MM.1S (cell line): ENCODE data around the gene ZIC4.

ENCODE experiments used
- DNase-seq: peaks from one replicate; pipeline ENCODE4 v3.0.0-alpha.2; 2015
- H2AFZ ChIP-seq: fragments of 300-600 bp; sonication (generic); 2 replicates; pipeline ENCODE4 v1.6.0; 2016; ENCODE audit warnings: antibody characterized with exemption, low read length
- H3F3A ChIP-seq: fragments of 300-600 bp; sonication (generic); 2 replicates; pipeline ENCODE4 v1.6.1; 2016; ENCODE audit warnings: mild to moderate bottlenecking, antibody characterized with exemption, low read length, moderate library complexity, mixed read lengths; ENCODE audit not compliant: insufficient read depth
- H3K27ac ChIP-seq: fragments of 300-600 bp; sonication (generic); 2 replicates; pipeline ENCODE4 v1.5.1; 2016; ENCODE audit warnings: mild to moderate bottlenecking, low read length
- H3K27me3 ChIP-seq: fragments of 300-600 bp; sonication (generic); replicated peaks from 2 replicates; pipeline ENCODE4 v1.6.0; 2016; ENCODE audit warnings: low read length; ENCODE audit not compliant: insufficient read depth
- H3K36me3 ChIP-seq: fragments of 300-600 bp; sonication (generic); replicated peaks from 2 replicates; pipeline ENCODE4 v1.6.1; 2016; ENCODE audit warnings: mild to moderate bottlenecking, low read length, mixed read lengths; ENCODE audit not compliant: insufficient read depth
- H3K4me1 ChIP-seq: fragments of 300-600 bp; sonication (generic); 2 replicates; pipeline ENCODE4 v1.6.1; 2016; ENCODE audit warnings: low read length, mixed read lengths
- H3K4me2 ChIP-seq: fragments of 300-600 bp; sonication (generic); 2 replicates; pipeline ENCODE4 v1.6.0; 2016; ENCODE audit warnings: low read depth, low read length
- H3K4me3 ChIP-seq: fragments of 300-600 bp; sonication (generic); 2 replicates; pipeline ENCODE4 v1.5.1; 2016; ENCODE audit warnings: low read length, mixed read lengths
- H3K79me2 ChIP-seq: fragments of 300-600 bp; sonication (generic); 2 replicates; pipeline ENCODE4 v1.6.1; 2016; ENCODE audit warnings: mixed run types, low read length, mixed read lengths
- H3K9ac ChIP-seq: fragments of 300-600 bp; sonication (generic); 2 replicates; pipeline ENCODE4 v1.6.1; 2016; ENCODE audit warnings: low read length, mixed read lengths
- H3K9me2 ChIP-seq: fragments of 300-600 bp; sonication (generic); replicated peaks from 2 replicates; pipeline ENCODE4 v1.6.1; 2016; ENCODE audit warnings: mild to moderate bottlenecking, low read length, mixed read lengths; ENCODE audit not compliant: insufficient read depth
- H3K9me3 ChIP-seq: fragments of 300-600 bp; sonication (generic); replicated peaks from 2 replicates; pipeline ENCODE4 v1.6.1; 2016; ENCODE audit warnings: mild to moderate bottlenecking, low read length, mixed read lengths; ENCODE audit not compliant: insufficient read depth
- H4K20me1 ChIP-seq: fragments of 300-600 bp; sonication (generic); 2 replicates; pipeline ENCODE4 v1.6.1; 2016; ENCODE audit warnings: mild to moderate bottlenecking, low read length, moderate library complexity, mixed read lengths; ENCODE audit not compliant: insufficient read depth
- CTCF ChIP-seq: fragments of 300-600 bp; sonication (generic); IDR thresholded peaks from 2 replicates; pipeline ENCODE4 v1.5.1; 2016; ENCODE audit warnings: antibody characterized with exemption, low read length, mixed read lengths
- EZH2 ChIP-seq: fragments of 300-600 bp; sonication (generic); optimal IDR thresholded peaks from 2 replicates; pipeline ENCODE3; 2017; ENCODE audit warnings: low read depth, mild to moderate bottlenecking, antibody characterized with exemption, low read length, mixed read lengths
- EZH2phosphoT487 ChIP-seq: fragments of 300-600 bp; sonication (generic); IDR thresholded peaks from 2 replicates; pipeline ENCODE4 v1.6.1; 2018; ENCODE audit warnings: antibody characterized with exemption, low read length

Gene ZIC4

GRCh38 chr3:147419781-147420224, 13.5 kb upstream of the ZIC4 start:
- no peaks in the 10 kb centered on the region for H4K20me1 ChIP-seq
- H3K79me2 ChIP-seq, result no peaks in the 10 kb centered on the region
- no peak for TF ChIP-seq EZH2
- no peak for TF ChIP-seq CTCF
- no peak for TF ChIP-seq EZH2phosphoT487
- no peak overlapping the region for H3K27ac ChIP-seq
- H3K4me3 ChIP-seq, result no peak overlapping the region
- H3K9ac ChIP-seq, result no peak overlapping the region
- H3K4me1 ChIP-seq, result peaks cover 9% of the 10 kb centered on the region; the same call in 1 of the 2 replicates
- 0 out of 2 replicates have a peak overlapping the region, but pooled peaks have one; percentile 77 for H2AFZ ChIP-seq
- H3K36me3 ChIP-seq, result no peaks in the 10 kb centered on the region
- H3K9me2 ChIP-seq, result no peaks in the 10 kb centered on the region
- no peaks in the 10 kb centered on the region for H3K27me3 ChIP-seq
- H3F3A ChIP-seq, result no peaks in the 10 kb centered on the region
- H3K9me3 ChIP-seq, result no peaks in the 10 kb centered on the region
- H3K4me2 ChIP-seq, result peak overlapping the region; percentile 48; the same call in 1 of the 2 replicates
- no peak for DNase-seq

DNA sequence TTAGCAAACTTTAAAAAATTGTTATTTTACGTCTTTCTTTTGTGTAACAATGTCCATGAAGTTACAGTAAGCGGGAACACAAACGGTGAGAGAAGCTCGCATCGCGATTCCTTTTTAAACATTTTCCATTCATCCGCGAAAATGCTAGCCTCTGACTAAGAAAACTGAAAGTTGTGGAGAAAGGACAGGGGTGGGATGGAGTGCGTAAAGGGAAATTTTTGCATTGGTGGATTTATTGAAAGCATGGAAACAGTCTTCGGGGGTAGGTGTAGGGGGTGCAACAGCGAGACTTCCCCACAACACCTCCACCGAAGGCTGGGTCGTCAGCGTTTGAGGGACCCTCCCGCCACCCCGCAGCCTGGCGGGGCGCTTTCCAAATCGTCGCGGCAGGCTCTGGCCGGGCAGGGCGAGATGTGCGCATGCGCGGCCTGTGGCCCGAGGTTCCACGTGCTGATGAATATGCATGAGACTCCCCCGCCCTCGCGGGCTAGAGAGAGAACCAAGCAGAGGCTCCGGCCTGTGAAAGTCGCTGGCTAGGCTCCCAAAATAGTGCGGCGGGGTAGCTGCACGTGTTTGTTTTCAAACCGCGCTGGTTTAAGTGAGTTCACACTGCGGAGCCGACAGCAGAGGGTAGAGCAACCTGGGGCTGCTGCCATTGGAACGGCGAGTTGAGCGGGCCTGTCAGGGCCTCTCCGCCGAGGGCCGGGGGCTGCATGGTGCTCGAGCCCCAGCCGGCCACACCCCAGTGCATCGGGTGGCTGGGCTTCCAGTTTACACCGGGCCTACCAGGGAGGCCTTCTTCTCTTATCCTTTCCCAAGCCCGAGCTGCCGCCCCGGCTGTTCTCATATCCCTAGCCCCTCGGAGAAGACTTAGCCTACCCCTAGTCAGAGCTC, 12.7 kb upstream of the ZIC4 start:
- Histone ChIP-seq H3K9me2 (no peaks in the 10 kb centered on the region), H3K9me3 (no peaks in the 10 kb centered on the region), H3K4me1 (peaks cover 9% of the 10 kb centered on the region; the same call in 1 of the 2 replicates), H2AFZ (peak overlapping the region; percentile 77), H4K20me1 (no peaks in the 10 kb centered on the region), H3K27me3 (no peaks in the 10 kb centered on the region), H3K27ac (no peak overlapping the region), H3K4me3 (peak overlapping the region; percentile 33; the same call in 1 of the 2 replicates), H3F3A (no peaks in the 10 kb centered on the region), H3K79me2 (no peaks in the 10 kb centered on the region), H3K9ac (no peak overlapping the region), H3K4me2 (peak overlapping the region; percentile 48; the same call in 1 of the 2 replicates), H3K36me3 (no peaks in the 10 kb centered on the region)
- DNase-seq, result peak; percentile 83
- TF ChIP-seq CTCF (no peak), EZH2 (no peak), EZH2phosphoT487 (no peak)

GRCh38 chr3:147418371-147418781, 12.0 kb upstream of the ZIC4 start:
- H2AFZ ChIP-seq, result peak overlapping the region; percentile 77; the same call in 1 of the 2 replicates
- H3K9me3 ChIP-seq, result no peaks in the 10 kb centered on the region
- no peak overlapping the region for H3K4me3 ChIP-seq
- H4K20me1 ChIP-seq, result no peaks in the 10 kb centered on the region
- DNase-seq, result no peak
- no peaks in the 10 kb centered on the region for H3K36me3 ChIP-seq
- H3K4me1 ChIP-seq, result peaks cover 9% of the 10 kb centered on the region; the same call in 1 of the 2 replicates
- H3K79me2 ChIP-seq, result no peaks in the 10 kb centered on the region
- H3K9ac ChIP-seq, result no peak overlapping the region
- no peak overlapping the region for H3K4me2 ChIP-seq
- no peaks in the 10 kb centered on the region for H3F3A ChIP-seq
- H3K27ac ChIP-seq, result no peak overlapping the region
- H3K9me2 ChIP-seq, result no peaks in the 10 kb centered on the region
- no peaks in the 10 kb centered on the region for H3K27me3 ChIP-seq
- no peak for TF ChIP-seq EZH2
- no peak for TF ChIP-seq EZH2phosphoT487
